Measurements from ENCODE around the gene KCNQ5.

KCNQ5 gene

GRCh38 chr6:72748759-72749158 lies 126.9 kb downstream of the KCNQ5 start:
- no peak for DNase-seq

GRCh38 chr6:72755752-72756151 lies 133.9 kb downstream of the KCNQ5 start:
- no peak for DNase-seq

- DNase-seq = no peak
These were observed 135.2 kb downstream of the KCNQ5 start for GRCh38 chr6:72757048-72757447.

- no peak for DNase-seq
These were observed 136.1 kb downstream of the KCNQ5 start for GRCh38 chr6:72757926-72758325.

GRCh38 chr6:72758901-72759300 lies 137.0 kb downstream of the KCNQ5 start:
- no peak for DNase-seq

GRCh38 chr6:72760114-72760793 lies 138.4 kb downstream of the KCNQ5 start:
- no peak for DNase-seq

GRCh38 chr6:72761761-72762160 lies 139.9 kb downstream of the KCNQ5 start:
- no peak for DNase-seq

- no peak for DNase-seq
These were observed 147.7 kb downstream of the KCNQ5 start for GRCh38 chr6:72769459-72770125.

- DNase-seq = no peak
These were observed 149.1 kb downstream of the KCNQ5 start for GRCh38 chr6:72770959-72771358.

GRCh38 chr6:72776456-72776855 lies 154.6 kb downstream of the KCNQ5 start:
- DNase-seq = no peak

GRCh38 chr6:72781624-72782023 lies 159.8 kb downstream of the KCNQ5 start:
- no peak for DNase-seq

GRCh38 chr6:72783035-72783434 lies 161.2 kb downstream of the KCNQ5 start:
- DNase-seq = no peak

GRCh38 chr6:72783666-72784065 lies 161.8 kb downstream of the KCNQ5 start:
- DNase-seq = no peak

GRCh38 chr6:72784071-72784470 lies 162.2 kb downstream of the KCNQ5 start:
- DNase-seq = no peak

GRCh38 chr6:72784581-72784980 lies 162.7 kb downstream of the KCNQ5 start:
- DNase-seq = no peak

- no peak for DNase-seq
These were observed 165.6 kb downstream of the KCNQ5 start for GRCh38 chr6:72787391-72788031.

GRCh38 chr6:72788188-72788587 lies 166.3 kb downstream of the KCNQ5 start:
- no peak for DNase-seq

GRCh38 chr6:72789145-72789544 lies 167.3 kb downstream of the KCNQ5 start:
- no peak for DNase-seq

GRCh38 chr6:72792692-72793091 lies 170.8 kb downstream of the KCNQ5 start:
- DNase-seq = no peak

GRCh38 chr6:72793641-72794395 lies 172.0 kb downstream of the KCNQ5 start:
- no peak for DNase-seq

- no peak for DNase-seq
These were observed 176.3 kb downstream of the KCNQ5 start for GRCh38 chr6:72798196-72798595.

- no peak for DNase-seq
These were observed 188.0 kb downstream of the KCNQ5 start for GRCh38 chr6:72809746-72810379.
